HEK293 (cell line): ENCODE measurements around the gene GUCA2B.

ENCODE experiments used
- ZBTB20 ChIP-seq: fragments of 450-650 bp; formaldehyde crosslinking; IDR thresholded peaks from 2 replicates; pipeline ENCODE4 v1.5.1; 2016; ENCODE audit warnings: missing biosample characterization, missing genetic modification characterization
- ZNF221 ChIP-seq: fragments of 450-650 bp; formaldehyde crosslinking; IDR thresholded peaks from 2 replicates; pipeline ENCODE4 v1.5.1; 2017; ENCODE audit warnings: missing biosample characterization, missing genetic modification characterization, borderline replicate concordance
- ZNF239 ChIP-seq: fragments of 450-650 bp; formaldehyde crosslinking; IDR thresholded peaks from 2 replicates; pipeline ENCODE4 v1.5.1; 2016; ENCODE audit warnings: missing biosample characterization, missing genetic modification characterization
- ZNF24 ChIP-seq: fragments of 450-650 bp; formaldehyde crosslinking; IDR thresholded peaks from 2 replicates; pipeline ENCODE4 v1.5.1; 2016; ENCODE audit warnings: missing biosample characterization, missing genetic modification characterization
- ZNF366 ChIP-seq: fragments of 450-650 bp; formaldehyde crosslinking; conservative IDR thresholded peaks from 2 replicates; pipeline ENCODE4 v1.5.1; 2016; ENCODE audit warnings: missing biosample characterization, missing genetic modification characterization
- ZNF48 ChIP-seq: fragments of 450-650 bp; formaldehyde crosslinking; IDR thresholded peaks from 2 replicates; pipeline ENCODE4 v1.5.1; 2016; ENCODE audit warnings: missing biosample characterization, missing genetic modification characterization
- ZNF624 ChIP-seq: fragments of 450-650 bp; formaldehyde crosslinking; IDR thresholded peaks from 2 replicates; pipeline ENCODE4 v1.5.1; 2017; ENCODE audit warnings: missing biosample characterization, missing genetic modification characterization
- ZNF792 ChIP-seq: fragments of 450-650 bp; formaldehyde crosslinking; IDR thresholded peaks from 2 replicates; pipeline ENCODE4 v1.5.1; 2016; ENCODE audit warnings: missing biosample characterization, missing genetic modification characterization
- TF ChIP-seq, protein P1 (sequence below): fragments of 450-650 bp; formaldehyde crosslinking; IDR thresholded peaks from 2 replicates; pipeline ENCODE4 v1.5.1; 2016; ENCODE audit warnings: missing biosample characterization, missing genetic modification characterization
- TF ChIP-seq, protein P2 (sequence below): fragments of 450-650 bp; formaldehyde crosslinking; IDR thresholded peaks from 2 replicates; pipeline ENCODE4 v1.5.1; 2016; ENCODE audit warnings: missing biosample characterization, missing genetic modification characterization
- TF ChIP-seq, protein P3 (sequence below): fragments of 450-650 bp; formaldehyde crosslinking; IDR thresholded peaks from 2 replicates; pipeline ENCODE4 v1.5.1; 2016; ENCODE audit warnings: missing biosample characterization, missing genetic modification characterization, low read depth
- TF ChIP-seq, protein P4 (sequence below): fragments of 450-650 bp; formaldehyde crosslinking; IDR thresholded peaks from 2 replicates; pipeline ENCODE4 v1.5.1; 2017; ENCODE audit warnings: missing biosample characterization, missing genetic modification characterization
- TF ChIP-seq, protein P5 (sequence below): fragments of 450-650 bp; formaldehyde crosslinking; IDR thresholded peaks from 2 replicates; pipeline ENCODE4 v1.5.1; 2016; ENCODE audit warnings: missing biosample characterization, missing genetic modification characterization
- TF ChIP-seq, protein P6 (sequence below): fragments of 450-650 bp; formaldehyde crosslinking; IDR thresholded peaks from 2 replicates; pipeline ENCODE4 v1.5.1; 2017; ENCODE audit warnings: missing biosample characterization, missing genetic modification characterization

DNA sequence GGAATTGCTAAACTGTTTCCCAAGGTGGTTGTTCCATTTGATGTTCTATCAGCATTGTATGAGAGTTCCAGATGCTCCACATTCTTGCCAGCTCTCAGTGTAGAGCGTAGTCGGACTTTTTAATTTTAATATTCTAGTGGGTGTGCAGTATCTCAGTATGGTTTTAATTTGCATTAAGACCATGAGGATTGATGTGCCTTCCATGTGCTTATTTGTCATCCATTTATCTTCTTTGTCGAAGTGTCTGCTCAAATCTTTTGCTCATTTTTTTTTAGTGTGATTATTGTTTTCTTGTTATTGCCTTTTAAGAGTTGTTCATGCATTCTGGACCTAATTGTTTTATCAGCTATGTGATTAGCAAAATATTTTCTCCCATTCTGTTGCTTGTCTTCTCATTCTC lies 13.8 kb upstream of the GUCA2B start:
- TF ChIP-seq, protein P1, sequence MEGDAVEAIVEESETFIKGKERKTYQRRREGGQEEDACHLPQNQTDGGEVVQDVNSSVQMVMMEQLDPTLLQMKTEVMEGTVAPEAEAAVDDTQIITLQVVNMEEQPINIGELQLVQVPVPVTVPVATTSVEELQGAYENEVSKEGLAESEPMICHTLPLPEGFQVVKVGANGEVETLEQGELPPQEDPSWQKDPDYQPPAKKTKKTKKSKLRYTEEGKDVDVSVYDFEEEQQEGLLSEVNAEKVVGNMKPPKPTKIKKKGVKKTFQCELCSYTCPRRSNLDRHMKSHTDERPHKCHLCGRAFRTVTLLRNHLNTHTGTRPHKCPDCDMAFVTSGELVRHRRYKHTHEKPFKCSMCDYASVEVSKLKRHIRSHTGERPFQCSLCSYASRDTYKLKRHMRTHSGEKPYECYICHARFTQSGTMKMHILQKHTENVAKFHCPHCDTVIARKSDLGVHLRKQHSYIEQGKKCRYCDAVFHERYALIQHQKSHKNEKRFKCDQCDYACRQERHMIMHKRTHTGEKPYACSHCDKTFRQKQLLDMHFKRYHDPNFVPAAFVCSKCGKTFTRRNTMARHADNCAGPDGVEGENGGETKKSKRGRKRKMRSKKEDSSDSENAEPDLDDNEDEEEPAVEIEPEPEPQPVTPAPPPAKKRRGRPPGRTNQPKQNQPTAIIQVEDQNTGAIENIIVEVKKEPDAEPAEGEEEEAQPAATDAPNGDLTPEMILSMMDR (tag by site-specific recombination) = no peak
- TF ChIP-seq, protein P2, sequence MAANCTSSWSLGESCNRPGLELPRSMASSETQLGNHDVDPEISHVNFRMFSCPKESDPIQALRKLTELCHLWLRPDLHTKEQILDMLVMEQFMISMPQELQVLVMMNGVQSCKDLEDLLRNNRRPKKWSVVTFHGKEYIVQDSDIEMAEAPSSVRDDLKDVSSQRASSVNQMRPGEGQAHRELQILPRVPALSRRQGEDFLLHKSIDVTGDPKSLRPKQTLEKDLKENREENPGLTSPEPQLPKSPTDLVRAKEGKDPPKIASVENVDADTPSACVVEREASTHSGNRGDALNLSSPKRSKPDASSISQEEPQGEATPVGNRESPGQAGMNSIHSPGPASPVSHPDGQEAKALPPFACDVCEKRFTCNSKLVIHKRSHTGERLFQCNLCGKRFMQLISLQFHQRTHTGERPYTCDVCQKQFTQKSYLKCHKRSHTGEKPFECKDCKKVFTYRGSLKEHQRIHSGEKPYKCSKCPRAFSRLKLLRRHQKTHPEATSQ = no peak
- TF ChIP-seq, protein P3, sequence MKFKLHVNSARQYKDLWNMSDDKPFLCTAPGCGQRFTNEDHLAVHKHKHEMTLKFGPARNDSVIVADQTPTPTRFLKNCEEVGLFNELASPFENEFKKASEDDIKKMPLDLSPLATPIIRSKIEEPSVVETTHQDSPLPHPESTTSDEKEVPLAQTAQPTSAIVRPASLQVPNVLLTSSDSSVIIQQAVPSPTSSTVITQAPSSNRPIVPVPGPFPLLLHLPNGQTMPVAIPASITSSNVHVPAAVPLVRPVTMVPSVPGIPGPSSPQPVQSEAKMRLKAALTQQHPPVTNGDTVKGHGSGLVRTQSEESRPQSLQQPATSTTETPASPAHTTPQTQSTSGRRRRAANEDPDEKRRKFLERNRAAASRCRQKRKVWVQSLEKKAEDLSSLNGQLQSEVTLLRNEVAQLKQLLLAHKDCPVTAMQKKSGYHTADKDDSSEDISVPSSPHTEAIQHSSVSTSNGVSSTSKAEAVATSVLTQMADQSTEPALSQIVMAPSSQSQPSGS (tag by site-specific recombination) = no peak
- TF ChIP-seq, protein P4, sequence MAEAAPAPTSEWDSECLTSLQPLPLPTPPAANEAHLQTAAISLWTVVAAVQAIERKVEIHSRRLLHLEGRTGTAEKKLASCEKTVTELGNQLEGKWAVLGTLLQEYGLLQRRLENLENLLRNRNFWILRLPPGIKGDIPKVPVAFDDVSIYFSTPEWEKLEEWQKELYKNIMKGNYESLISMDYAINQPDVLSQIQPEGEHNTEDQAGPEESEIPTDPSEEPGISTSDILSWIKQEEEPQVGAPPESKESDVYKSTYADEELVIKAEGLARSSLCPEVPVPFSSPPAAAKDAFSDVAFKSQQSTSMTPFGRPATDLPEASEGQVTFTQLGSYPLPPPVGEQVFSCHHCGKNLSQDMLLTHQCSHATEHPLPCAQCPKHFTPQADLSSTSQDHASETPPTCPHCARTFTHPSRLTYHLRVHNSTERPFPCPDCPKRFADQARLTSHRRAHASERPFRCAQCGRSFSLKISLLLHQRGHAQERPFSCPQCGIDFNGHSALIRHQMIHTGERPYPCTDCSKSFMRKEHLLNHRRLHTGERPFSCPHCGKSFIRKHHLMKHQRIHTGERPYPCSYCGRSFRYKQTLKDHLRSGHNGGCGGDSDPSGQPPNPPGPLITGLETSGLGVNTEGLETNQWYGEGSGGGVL (tag by site-specific recombination) = no peak
- TF ChIP-seq, protein P5, sequence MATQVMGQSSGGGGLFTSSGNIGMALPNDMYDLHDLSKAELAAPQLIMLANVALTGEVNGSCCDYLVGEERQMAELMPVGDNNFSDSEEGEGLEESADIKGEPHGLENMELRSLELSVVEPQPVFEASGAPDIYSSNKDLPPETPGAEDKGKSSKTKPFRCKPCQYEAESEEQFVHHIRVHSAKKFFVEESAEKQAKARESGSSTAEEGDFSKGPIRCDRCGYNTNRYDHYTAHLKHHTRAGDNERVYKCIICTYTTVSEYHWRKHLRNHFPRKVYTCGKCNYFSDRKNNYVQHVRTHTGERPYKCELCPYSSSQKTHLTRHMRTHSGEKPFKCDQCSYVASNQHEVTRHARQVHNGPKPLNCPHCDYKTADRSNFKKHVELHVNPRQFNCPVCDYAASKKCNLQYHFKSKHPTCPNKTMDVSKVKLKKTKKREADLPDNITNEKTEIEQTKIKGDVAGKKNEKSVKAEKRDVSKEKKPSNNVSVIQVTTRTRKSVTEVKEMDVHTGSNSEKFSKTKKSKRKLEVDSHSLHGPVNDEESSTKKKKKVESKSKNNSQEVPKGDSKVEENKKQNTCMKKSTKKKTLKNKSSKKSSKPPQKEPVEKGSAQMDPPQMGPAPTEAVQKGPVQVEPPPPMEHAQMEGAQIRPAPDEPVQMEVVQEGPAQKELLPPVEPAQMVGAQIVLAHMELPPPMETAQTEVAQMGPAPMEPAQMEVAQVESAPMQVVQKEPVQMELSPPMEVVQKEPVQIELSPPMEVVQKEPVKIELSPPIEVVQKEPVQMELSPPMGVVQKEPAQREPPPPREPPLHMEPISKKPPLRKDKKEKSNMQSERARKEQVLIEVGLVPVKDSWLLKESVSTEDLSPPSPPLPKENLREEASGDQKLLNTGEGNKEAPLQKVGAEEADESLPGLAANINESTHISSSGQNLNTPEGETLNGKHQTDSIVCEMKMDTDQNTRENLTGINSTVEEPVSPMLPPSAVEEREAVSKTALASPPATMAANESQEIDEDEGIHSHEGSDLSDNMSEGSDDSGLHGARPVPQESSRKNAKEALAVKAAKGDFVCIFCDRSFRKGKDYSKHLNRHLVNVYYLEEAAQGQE = no peak
- TF ChIP-seq ZNF48 (tag by site-specific recombination) (no peak), ZNF792 (tag by site-specific recombination) (no peak), ZNF366 (tag by site-specific recombination) (no peak), ZNF221 (tag by site-specific recombination) (no peak), ZNF624 (tag by site-specific recombination) (no peak), ZNF24 (no peak), ZNF239 (tag by site-specific recombination) (no peak), ZBTB20 (tag by site-specific recombination) (no peak)
- TF ChIP-seq, protein P6, sequence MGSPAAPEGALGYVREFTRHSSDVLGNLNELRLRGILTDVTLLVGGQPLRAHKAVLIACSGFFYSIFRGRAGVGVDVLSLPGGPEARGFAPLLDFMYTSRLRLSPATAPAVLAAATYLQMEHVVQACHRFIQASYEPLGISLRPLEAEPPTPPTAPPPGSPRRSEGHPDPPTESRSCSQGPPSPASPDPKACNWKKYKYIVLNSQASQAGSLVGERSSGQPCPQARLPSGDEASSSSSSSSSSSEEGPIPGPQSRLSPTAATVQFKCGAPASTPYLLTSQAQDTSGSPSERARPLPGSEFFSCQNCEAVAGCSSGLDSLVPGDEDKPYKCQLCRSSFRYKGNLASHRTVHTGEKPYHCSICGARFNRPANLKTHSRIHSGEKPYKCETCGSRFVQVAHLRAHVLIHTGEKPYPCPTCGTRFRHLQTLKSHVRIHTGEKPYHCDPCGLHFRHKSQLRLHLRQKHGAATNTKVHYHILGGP = no peak
